Stimulated activated CD4-positive, alpha-beta T cell treated with anti-CD3 and anti-CD28 coated beads, Interleukin-1b, Interleukin-23, amount 100 ng/mL, for 4 hours (primary cell): ENCODE data around the gene ADIPOR2.
"Not testable (repeated sequence)": the region's sequence is repeated elsewhere in the genome, so short reads cannot be mapped to it uniquely, and the experiment has no call there.

Experiments used
- DNase-seq, 2 donors: peaks; one replicate each; pipeline ENCODE4 v3.0.0-alpha.2; 2020; ENCODE audit warnings: low read depth in 2 of 2

The ADIPOR2 gene

GRCh38 chr12:1665366-1665765, 25.5 kb upstream of the ADIPOR2 start:
- DNase-seq = no peak

- DNase-seq = no peak
These were observed 24.7 kb upstream of the ADIPOR2 start for GRCh38 chr12:1666215-1666614.

- DNase-seq = no peak
These were observed 24.1 kb upstream of the ADIPOR2 start for GRCh38 chr12:1666685-1667162.

GRCh38 chr12:1668833-1669543, 21.9 kb upstream of the ADIPOR2 start:
- no peak for DNase-seq

GRCh38 chr12:1670358-1671268, 20.3 kb upstream of the ADIPOR2 start:
- DNase-seq = no peak

- DNase-seq = no peak
These were observed 14.8 kb upstream of the ADIPOR2 start for GRCh38 chr12:1676043-1676442.

- no peak for DNase-seq
These were observed 9.9 kb upstream of the ADIPOR2 start for GRCh38 chr12:1680804-1681492.

- no peak for DNase-seq
These were observed 9.4 kb upstream of the ADIPOR2 start for GRCh38 chr12:1681493-1681807.

GRCh38 chr12:1688086-1688710, 2.7 kb upstream of the ADIPOR2 start:
- DNase-seq = no peak

- DNase-seq = no peak
These were observed 495 bp downstream of the ADIPOR2 start for GRCh38 chr12:1691123-1692007.

- no peak for DNase-seq
These were observed 1.4 kb downstream of the ADIPOR2 start for GRCh38 chr12:1692226-1692625.

GRCh38 chr12:1692895-1693610, 2.2 kb downstream of the ADIPOR2 start:
- no peak for DNase-seq

GRCh38 chr12:1695097-1695496, 4.2 kb downstream of the ADIPOR2 start:
- DNase-seq = not testable (repeated sequence)

- no peak for DNase-seq
These were observed 5.2 kb downstream of the ADIPOR2 start for GRCh38 chr12:1695886-1696670.

GRCh38 chr12:1696800-1697199, 5.9 kb downstream of the ADIPOR2 start:
- DNase-seq = no peak

- DNase-seq = no peak
These were observed 6.4 kb downstream of the ADIPOR2 start for GRCh38 chr12:1697271-1697670.

GRCh38 chr12:1698720-1699119, 7.8 kb downstream of the ADIPOR2 start:
- DNase-seq = no peak

GRCh38 chr12:1702713-1703112, 11.8 kb downstream of the ADIPOR2 start:
- no peak for DNase-seq
